Activated CD8-positive, alpha-beta memory T cell treated with anti-CD3 and anti-CD28 coated beads for 48 hours (primary cell): ENCODE measurements around the gene COMMD2.

ENCODE experiments used
- DNase-seq, 3 experiments: peaks; one replicate each; pipeline ENCODE4 v3.0.0-alpha.2; 2020; ENCODE audit warnings: low read depth in 2 of 3, low spot score in 2 of 3

The COMMD2 gene

DNA sequence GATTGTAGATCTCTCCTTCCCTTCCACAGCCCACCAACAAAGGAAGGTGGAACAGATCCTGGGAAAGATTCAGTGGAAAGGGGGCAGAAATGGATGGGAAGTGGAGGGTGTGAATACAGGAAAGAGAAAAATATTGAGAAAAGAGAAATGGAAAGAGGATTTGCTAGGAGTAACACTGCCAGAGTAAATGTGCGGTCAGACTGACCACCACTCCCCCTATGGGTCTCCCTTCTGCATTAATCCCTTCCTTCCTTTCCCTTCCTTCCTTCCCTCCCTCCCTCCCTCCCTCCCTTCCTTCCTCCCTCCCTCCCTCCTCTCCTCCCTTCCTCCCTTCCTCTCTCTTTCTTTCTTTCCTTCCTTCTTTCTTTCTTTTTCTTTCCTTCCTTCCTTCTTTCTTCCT is 12.0 kb upstream of the COMMD2 start:
- no peak for DNase-seq

DNA sequence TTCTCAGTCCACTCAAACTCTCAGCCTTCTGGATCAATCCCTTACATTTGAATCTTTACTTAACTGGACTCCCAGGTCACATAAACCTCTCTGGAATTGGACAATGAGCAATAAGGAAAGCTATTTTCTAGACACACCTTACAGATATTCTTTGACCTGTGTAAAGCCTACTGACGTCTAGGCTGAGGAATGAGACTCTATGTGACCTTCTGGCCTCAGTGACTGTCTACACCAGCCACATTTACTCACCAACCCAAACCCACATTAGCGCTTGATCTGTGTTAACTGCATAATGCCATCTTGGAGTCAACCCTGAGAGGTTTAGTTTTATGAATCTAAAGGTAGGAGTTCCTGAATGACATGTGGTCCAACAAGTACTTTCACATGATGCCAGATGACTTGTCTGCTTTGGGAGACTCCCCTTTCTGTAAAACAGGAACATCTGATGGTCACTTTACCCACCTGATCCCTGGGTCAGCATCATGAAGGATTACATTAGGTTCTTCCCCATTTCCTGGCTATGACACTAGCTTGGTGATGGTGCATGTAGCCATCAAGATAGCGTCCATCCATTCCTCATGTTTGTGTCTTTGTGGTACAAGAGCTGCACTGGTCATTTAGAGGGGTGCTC is 11.4 kb upstream of the COMMD2 start:
- no peak for DNase-seq

DNA sequence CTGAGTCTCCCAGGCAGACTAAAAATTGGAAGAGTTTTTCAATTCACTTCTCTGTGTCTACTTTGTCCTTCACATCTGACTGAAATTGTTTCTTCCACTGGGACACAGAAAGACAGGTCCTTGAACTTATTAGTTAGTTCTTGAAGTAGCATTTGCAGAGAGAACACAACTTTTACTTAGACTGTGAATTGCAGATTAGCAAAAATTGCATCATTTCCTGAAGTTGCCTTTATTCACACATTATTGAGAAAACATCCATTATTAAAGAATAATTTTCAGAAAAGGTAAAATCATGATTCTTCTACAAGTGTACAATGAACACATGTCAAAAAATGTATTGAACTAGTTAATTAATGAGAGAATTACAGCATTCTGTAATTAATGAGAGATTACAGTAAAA is 1.4 kb upstream of the COMMD2 start:
- DNase-seq, result no peak

DNA sequence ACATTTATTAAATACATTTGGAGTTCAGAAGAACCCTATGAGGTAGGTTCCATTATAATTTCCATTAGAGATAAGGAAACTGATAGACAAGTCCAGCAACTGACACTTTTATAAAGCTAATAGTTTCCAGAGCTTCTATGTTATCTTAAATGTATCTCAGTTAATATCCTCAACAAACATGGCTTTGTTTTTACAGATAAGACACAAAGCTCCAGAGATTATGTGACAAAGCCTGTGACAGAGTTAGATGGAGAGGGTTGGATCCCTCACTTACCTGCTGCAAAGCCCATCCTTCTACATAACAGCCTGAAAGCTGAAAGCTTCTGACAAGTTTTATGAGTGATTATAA is 473 bp upstream of the COMMD2 start:
- DNase-seq, result no peak

DNA sequence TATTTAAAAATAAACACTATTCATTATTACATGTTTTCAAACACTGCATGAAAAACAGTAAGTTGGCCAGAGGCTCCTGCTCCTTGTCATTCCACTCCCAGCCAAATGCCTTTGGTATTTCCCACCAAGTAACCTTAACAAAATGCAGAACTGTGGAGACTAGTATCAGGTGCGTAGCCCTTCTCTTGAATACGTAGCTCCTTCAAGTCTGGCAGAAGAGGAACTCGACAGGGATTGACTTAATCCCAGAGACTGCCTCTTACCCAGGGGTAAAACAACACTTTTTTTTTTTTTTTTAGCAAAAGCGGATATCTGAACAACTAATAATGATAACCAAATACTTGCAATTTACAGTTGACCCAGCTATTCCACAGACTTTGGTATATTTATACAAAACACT is 738 bp downstream of the COMMD2 start:
- DNase-seq, result no peak

DNA sequence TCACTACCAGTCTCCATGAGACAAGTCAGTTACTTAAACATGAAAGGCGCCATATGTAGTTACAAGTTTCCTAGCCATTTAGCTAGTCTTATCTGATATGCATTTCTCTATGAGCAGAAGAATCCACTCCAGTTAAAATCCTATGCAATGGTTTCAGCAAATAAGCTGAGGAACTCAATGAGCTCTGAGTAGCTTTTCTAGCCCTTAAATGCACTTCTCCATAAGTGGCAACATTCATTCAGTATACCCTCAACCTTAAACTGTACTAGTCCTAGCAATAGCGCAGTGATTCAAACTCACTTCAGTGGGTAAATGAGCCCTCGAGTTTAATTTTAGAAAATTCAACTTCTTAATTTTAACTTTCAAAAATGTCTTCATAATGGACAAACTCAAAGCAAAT is 7.7 kb downstream of the COMMD2 start:
- DNase-seq, result no peak

DNA sequence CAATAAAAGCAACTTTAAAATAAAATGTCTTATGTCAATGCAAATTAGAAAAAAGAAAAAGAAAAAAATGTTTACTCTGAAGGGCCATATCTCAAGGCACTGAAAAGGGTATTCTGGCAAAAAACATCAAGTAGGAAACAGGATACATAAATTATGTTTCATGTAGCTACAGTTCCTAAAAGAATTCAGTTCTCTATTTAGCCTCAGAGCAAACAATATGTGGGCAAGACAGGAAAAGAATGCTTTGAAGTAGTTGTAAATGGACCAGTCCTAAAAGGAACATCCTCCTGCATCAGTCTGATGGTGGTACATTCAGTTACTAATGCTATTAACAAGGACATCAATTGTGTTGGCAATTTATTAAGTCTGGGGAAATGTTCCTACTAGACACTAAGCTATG is 8.1 kb downstream of the COMMD2 start:
- no peak for DNase-seq

DNA sequence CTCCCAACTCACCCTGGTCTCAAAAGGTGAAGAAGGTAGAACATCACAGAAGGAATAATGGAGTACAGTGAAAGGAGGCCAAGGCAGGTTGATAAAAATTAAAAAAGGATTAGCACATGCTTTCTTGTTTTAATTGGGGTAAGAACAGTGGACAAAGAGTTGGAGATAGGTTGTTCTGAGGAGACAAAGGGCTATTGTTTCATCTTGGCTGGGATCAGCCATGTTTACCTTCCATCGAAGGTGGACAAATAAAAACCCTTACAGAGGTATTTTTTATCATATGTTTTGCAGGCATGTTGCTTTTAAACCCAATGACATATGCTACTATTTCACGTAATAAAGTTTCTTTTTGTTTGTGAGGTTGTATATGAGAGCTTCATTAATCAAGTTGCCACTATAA is 12.9 kb downstream of the COMMD2 start:
- no peak for DNase-seq

DNA sequence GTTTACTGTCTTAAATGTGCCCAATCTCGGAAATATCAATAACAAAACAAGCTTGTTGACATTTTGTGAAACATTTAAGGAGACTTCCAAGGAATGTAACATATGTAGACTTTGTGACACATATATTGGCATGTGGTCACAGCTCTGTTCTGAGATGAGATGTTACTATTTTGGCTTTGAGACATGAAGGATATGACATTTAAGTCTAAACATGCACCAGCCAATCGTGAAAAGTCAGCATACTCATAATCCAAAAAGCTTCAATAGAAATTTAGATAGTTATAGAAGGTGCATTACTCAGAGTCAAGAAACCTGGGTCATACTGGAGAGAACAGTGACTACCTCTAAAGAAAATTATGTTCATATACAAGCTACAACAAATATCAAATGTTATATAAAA is 13.4 kb downstream of the COMMD2 start:
- DNase-seq, result no peak

DNA sequence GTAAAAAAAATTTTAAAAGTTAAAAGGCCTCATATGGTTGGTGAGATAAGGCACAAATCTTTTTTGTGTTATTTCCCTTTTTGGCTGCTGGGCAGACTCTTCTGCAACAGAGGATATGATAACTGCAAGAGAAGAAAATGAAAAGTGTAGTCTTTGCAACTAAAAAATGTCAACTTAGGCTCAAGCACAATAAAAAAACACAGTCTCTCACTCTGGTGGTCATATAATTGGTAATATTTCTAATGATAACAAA is 15.4 kb downstream of the COMMD2 start:
- DNase-seq, result no peak

DNA sequence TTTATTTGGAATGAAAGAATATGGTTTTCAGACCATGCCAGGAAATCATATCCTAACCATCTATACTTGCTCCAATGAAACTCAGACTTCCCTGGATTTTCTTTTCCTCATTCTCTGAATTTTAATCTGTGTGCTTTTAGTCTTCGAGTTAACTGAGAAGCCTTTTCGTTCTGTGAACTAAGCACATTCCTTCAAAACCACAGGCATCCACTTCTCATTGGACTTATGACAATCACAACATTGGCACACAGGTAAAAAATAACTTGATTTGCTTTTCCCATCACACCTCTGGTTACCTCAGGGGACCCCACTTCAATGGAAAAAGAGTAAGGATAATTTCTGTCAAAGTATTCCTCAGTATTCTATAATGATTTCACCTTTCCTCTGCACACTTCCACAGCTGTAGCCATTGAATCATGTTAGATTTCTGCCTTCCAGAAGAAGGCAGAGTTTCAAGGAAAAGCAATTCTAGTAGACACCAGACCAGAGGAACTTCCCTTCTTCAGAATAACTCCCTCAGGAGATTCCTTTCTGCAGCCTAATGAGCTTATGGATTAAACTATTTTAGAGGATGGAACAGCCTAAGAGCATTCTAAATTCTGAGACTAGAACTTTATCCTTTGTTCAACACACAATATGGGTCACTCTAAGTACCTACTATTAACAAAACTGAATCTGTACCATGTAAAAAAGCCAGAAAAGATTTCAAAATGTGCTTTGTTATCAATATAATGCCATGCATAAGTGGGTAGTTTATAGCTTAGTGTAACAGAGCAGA is 15.9 kb downstream of the COMMD2 start:
- no peak for DNase-seq

DNA sequence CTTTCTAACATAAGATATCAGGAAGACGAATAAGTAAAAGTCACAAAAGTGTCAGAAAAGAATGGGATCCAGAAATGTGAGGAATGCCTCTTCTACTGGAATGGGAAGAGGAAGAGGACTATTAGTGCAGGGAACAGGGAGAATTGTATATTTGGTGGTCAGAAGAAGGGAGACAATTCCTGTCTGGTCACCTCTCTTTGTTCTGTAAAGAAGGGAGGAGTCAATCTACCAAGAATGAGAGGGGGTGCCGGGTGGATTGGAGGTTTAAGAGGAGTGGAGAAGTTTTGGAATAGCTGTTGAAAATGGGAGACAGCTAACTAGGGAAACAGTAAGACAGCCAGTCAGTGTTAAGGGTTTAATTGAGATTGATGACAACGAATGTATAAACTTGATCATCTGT is 20.1 kb downstream of the COMMD2 start:
- DNase-seq, result no peak

DNA sequence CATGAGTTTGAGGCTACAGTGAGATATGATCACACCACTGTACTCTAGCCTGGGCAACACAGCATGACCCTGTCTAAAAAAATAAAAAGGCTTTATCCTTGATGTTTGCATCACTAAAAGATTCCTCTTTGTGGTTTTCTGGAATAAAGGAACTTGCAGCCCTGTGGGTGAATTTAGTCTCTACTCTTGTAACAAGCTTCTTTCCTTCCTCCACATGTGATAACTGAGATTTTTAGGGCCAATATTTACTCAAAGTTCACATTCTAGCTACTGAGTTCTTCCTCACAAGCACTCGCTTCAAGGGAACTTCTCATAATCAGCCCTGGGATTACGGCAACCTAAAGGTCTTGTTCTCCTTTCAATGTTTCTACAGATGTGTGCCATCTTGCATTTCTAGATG is 24.6 kb downstream of the COMMD2 start:
- no peak for DNase-seq

DNA sequence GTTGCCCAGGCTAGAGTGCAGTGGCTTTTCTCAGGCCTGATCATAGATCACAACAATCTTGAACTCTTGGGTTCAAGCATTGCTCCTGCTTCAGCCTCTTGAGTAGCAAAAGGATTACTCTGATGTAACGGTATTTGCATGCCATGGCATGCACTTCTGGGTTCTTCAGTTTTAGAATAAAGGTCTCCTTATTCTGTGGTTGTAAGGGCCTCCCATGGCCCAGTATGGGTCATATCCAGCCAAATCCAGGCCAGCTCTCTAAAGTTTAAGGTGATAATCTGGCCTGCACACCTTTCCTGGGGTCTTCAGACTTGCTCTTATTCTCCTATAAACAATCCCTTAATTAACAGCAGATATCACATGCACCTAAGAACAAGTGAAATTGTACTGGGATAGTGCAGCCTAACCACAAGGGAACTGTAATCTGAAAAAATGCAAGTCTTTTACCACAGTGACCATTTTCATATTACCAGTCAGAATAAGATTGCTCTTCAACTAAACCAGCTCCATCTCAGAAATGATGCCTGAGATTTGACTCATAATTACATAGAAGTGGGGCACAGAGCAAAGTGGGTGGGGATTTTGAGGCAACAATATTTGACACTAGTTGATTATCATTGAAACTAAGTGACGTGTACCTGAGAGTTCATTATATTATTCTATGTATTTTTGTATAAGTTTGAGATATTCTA is 25.4 kb downstream of the COMMD2 start:
- DNase-seq, result no peak

DNA sequence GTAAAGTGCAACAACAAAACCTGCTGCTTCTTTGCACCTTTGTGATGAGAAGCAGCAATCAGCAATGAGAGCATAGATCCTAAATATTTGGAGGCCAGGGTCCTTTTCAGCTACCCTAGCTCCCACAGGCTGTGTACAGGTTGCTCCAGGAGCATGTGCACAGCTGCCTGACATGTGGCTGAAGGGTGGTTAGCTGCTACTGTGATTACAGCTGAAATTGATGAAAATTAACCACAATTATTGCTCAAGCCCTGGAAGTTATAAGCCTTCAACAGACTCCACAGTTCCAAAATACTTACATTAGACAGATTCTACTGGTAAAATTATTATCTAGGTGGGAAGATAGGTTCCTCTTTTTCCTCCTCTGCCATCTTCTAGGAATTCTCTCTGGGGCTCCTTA is 28.5 kb downstream of the COMMD2 start:
- no peak for DNase-seq

DNA sequence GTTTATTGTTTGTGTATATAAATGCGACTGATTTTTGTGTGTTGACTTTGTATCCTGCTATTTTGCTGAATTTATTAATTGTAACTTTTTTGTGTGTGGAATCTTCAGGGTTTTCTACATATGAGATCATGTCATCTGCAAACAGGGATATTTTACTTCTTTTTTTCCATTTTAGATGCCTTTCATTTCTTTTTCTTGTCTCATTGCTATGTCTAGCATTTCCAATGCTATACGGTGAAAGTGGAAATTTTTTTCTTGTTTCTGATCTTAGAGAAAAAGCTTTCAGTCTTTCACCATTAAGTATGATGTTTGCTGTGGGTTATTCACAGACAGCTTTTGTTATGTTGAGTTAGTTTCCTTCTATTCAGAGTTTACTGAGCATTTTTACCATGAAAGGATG is 31.4 kb downstream of the COMMD2 start:
- DNase-seq, result no peak

DNA sequence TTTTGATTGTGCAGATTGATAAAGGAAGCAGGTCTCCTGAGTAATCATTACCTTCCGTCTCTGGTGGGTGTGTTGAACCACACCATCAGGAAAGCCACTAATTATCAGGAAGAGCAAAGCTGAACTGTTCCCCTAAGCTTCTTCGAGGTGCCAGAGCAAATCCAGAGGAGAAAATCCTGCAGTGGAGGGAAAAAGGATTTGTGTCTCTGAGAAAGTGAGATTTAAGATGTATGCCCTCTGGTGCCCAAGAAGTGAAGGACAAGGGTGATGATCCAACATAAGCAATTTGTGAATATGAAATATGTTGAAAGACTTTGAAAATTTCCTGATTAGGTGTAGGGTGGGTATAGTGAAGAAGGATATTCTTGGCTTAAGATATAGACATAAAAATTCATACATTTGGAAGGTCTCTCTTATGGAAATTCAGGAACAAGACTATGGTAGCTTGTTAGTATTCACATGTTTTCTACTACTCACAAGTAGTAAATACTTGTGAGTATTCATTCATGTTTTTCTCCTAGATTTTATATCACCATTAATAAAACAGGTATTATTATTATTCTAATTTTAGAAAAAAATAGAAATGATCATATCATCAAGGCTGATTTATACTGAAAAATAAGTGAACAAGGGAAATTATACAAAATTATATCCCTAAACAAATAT is 34.8 kb downstream of the COMMD2 start:
- no peak for DNase-seq

DNA sequence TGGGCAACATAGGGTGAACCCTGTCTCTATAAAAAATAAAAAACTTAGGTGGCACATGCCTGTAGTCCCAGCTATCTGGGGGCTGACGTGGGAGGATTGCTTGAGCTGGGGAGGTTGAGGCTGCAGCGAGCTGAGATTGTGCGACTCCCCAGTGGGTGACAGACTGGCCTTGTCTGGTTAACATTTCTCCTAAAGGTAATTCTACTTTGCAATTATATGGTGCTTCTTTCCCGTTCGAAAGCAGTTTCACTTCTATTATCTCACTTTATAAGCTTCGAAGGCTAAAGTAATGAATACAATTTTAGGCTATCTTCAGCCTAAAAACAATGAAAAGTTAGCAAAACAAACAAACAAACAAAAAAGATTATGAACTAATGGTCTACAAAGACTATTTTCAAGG is 35.3 kb downstream of the COMMD2 start:
- no peak for DNase-seq

DNA sequence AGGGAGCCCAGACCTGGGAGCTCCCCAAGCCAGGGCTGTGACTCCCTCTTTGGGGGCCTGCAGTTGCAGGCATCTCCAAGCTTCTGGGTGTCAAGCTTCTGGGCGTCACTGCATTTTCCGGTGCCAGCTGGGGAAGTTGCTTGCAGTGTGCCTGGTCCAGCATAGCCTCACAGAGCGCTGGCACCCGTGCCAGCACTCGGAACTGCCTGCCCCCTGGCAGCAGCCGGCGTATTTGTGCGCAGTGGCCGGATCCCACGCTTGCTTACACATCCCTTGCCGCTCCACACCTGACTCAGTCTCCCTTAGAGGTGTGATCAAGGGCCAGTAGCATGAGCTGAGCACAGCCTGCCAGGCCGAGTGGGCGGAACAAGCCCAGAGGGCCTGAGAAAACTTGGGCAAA is 37.0 kb downstream of the COMMD2 start:
- DNase-seq, result no peak

DNA sequence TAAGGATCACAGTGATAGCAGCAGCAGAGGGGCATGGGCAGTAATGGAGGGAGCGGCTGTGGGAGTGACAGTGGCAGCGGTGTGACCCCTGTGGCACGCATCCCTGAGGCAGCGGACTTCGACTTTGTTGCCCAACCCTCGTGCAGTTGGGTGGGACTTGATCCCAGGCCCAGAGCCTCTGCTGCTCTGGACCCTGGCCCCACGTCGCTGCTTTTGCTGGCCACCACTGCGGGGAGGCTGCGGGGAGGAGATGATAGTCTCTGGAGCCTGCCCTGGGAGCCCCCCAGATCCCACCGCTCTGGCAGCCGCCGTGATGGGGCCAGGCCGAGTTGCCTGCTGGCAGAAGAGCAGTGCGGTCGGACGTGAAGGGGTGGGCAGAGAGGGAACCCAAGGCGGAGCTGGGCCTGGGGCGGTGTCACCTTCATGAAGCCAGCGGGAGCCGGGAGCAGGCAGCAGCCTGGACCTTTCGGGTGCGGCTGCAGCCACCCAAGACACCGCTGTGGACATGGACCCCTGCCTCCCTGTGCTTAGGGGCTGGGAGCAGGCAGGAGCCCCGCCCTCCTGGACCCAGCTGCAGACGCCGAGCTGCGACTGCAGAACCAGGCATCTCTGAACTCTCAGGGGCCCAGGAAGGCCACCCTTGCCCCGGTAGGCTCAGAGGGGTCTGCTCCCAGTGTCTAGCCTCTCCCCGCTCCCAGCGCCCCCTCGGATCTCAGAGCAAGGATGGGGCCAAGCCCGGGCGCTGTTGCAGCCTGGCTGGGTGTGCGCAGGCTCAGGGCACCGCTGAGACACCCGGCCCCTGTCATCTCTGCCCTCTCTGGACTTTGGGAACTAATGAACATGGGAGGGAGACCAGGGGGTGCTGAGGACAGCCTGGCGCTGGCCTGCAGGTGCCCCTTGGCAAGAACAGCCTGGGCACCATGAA is 38.3 kb downstream of the COMMD2 start:
- DNase-seq, result no peak

DNA sequence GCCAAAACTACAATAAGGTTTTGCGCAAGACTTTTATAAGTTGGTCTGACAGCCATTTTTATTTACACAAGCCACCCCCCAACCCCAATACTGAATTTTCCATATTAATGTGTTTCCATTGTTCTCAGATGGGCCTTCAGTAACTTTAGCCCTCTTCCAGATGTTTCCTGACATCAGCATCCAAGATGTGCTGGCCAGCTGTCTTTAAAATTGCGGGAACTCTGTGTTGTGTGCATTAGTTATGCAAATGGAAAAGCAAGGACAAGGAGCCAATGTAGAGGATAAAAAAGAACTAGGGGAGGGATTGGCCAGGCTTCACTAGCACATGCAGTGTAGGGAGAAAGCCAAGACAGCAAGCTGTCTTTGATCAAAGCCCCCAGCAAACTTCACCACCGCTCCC is 45.4 kb downstream of the COMMD2 start:
- no peak for DNase-seq
